ENCODE measurements around the gene SMC1A.

SMC1A gene

GRCh38 chrX:53340852-53341645 is 81.4 kb downstream of the SMC1A start:
- no peak overlapping the region for H3K27ac ChIP-seq
- TF ChIP-seq, protein P1, sequence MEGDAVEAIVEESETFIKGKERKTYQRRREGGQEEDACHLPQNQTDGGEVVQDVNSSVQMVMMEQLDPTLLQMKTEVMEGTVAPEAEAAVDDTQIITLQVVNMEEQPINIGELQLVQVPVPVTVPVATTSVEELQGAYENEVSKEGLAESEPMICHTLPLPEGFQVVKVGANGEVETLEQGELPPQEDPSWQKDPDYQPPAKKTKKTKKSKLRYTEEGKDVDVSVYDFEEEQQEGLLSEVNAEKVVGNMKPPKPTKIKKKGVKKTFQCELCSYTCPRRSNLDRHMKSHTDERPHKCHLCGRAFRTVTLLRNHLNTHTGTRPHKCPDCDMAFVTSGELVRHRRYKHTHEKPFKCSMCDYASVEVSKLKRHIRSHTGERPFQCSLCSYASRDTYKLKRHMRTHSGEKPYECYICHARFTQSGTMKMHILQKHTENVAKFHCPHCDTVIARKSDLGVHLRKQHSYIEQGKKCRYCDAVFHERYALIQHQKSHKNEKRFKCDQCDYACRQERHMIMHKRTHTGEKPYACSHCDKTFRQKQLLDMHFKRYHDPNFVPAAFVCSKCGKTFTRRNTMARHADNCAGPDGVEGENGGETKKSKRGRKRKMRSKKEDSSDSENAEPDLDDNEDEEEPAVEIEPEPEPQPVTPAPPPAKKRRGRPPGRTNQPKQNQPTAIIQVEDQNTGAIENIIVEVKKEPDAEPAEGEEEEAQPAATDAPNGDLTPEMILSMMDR (IDR thresholded peaks at IDR 0.05) = no peak
- no peak for TF ChIP-seq ZFX (IDR thresholded peaks at IDR 0.05; ENCODE audit: borderline replicate concordance)

DNA sequence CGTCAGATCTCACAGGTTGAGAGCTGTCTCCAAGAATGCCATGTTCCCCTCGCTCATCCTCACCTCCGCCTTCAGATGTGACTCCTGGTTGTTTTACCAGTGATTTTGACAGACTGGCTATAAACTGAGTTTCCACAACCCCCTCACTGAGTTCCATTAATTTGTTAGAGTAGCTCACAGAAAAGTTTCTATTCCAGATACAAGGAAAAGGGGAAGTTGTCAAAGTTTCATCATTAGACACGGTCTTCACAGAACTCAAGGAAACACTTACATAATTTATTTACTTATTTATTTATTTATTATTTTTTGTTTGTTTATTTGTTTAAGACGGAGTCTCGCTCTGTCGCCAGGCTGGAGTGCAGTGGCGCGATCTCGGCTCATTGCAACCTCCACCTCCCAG is 85.4 kb downstream of the SMC1A start:
- no peak for TF ChIP-seq ZFX (IDR thresholded peaks at IDR 0.05; ENCODE audit: borderline replicate concordance)
- TF ChIP-seq, protein P1 (IDR thresholded peaks at IDR 0.05) = no peak
- H3K27ac ChIP-seq = no peak overlapping the region

DNA sequence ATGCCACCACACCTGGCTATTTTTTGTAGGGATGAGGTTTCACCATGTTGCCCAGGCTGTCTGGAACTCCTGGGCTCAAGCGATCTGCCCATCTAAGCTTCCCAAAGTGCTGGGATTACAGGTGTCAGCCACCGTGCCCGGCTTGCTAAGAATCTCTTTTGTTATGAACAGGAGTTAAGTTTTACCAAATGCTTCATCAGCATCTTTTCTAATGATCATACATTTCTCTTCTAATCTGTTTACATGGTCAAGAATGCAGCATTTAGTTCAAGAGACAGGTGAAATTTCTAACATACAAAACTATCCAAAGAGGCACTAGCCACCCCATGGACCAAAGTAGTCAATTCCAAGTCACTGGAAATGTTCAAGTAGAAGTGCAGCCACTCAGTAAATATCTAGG is 88.6 kb downstream of the SMC1A start:
- TF ChIP-seq, protein P1 (IDR thresholded peaks at IDR 0.05) = no peak
- TF ChIP-seq ZFX (IDR thresholded peaks at IDR 0.05; ENCODE audit: borderline replicate concordance) = no peak
- H3K27ac ChIP-seq = no peak overlapping the region

GRCh38 chrX:53332204-53332603 is 90.2 kb downstream of the SMC1A start:
- no peak for TF ChIP-seq ZFX (IDR thresholded peaks at IDR 0.05; ENCODE audit: borderline replicate concordance)
- TF ChIP-seq, protein P1 (IDR thresholded peaks at IDR 0.05) = no peak
- H3K27ac ChIP-seq = no peak overlapping the region

DNA sequence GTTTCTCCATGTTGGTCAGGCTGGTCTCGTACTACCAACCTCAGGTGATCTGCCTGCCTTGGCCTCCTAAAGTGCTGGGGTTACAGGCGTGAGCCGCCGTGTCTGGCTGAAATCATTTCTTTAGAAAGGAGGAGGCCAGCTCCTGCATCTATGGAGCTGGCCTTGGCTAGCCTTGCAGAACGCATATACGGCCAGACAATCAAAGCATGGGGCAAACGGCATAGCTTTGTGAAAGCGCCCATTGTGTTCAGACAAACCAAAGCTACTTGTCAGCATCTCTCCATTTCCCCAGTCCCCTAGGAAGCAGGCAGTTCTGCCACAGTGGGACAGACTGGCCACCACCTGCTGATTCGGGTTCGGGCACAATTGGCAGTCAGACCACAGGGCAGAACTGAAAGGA is 92.1 kb downstream of the SMC1A start:
- no peak for TF ChIP-seq ZFX (IDR thresholded peaks at IDR 0.05; ENCODE audit: borderline replicate concordance)
- TF ChIP-seq, protein P1 (IDR thresholded peaks at IDR 0.05) = no peak
- H3K27ac ChIP-seq = no peak overlapping the region

GRCh38 chrX:53324803-53325202 is 97.7 kb downstream of the SMC1A start:
- H3K27ac ChIP-seq = no peak overlapping the region
- TF ChIP-seq, protein P1 (IDR thresholded peaks at IDR 0.05) = no peak
- no peak for TF ChIP-seq ZFX (IDR thresholded peaks at IDR 0.05; ENCODE audit: borderline replicate concordance)

All from 22Rv1 (cell line).